Omental fat pad (tissue), 4 donors: Measurements from ENCODE around the gene MESP1. TPM values are rescaled to one million over a fixed set of nuclear protein-coding genes. Genes with fewer than 3 reads are reported as not detected.
A peak's percentile ranks its signal among the peaks of the same experiment; 100 is the strongest.
"Not testable (repeated sequence)": the region's sequence is repeated elsewhere in the genome, so short reads cannot be mapped to it uniquely, and the experiment has no call there.

Experiments
- ATAC-seq: fragments of 150-250 bp; one replicate; pipeline ENCODE4 v1.9.1; 2016; ENCODE audit warnings: mild to moderate bottlenecking, moderate library complexity; ENCODE audit not compliant: low FRiP score
- DNase-seq: peaks from one replicate; pipeline ENCODE4 v3.0.0-alpha.2; 2019; ENCODE audit warnings: low spot score
- CTCF ChIP-seq, 3 donors: fragments of 450-650 bp; IDR thresholded peaks; one replicate each; pipeline ENCODE4 v1.5.1; 2016 to 2017; ENCODE audit warnings: antibody characterized with exemption in 3 of 3, mild to moderate bottlenecking in 3 of 3, moderate library complexity in 2 of 3
- total RNA-seq, 4 donors: library from RNA; depleted of rRNA; stranded (reverse); fragments of >200 nt; gene quantifications; one replicate each; pipeline ENCODE4 v1.1.0, GENCODE V29; 2016

The MESP1 gene
- total RNA-seq, 4 donors from 2014 or later = 4.0 to 16.2 (median 6.5) TPM

GRCh38 chr15:89785064-89785773 lies 34.2 kb upstream of the MESP1 start:
- DNase-seq (no peak), ATAC-seq (no peak)
- TF ChIP-seq CTCF (IDR thresholded peaks at IDR 0.05) = no peak

GRCh38 chr15:89784686-89784960 lies 33.6 kb upstream of the MESP1 start:
- TF ChIP-seq CTCF (IDR thresholded peaks at IDR 0.05) = no peak
- ATAC-seq (no peak), DNase-seq (no peak)

GRCh38 chr15:89783861-89784685 lies 33.0 kb upstream of the MESP1 start:
- TF ChIP-seq CTCF (IDR thresholded peaks at IDR 0.05) = no peak
- DNase-seq (no peak), ATAC-seq (no peak)

GRCh38 chr15:89783111-89783860 lies 32.2 kb upstream of the MESP1 start:
- DNase-seq (no peak), ATAC-seq (peak; percentile 41)
- TF ChIP-seq CTCF (IDR thresholded peaks at IDR 0.05) = no peak

GRCh38 chr15:89782619-89782950 lies 31.5 kb upstream of the MESP1 start:
- DNase-seq, ATAC-seq: not testable (repeated sequence)

GRCh38 chr15:89781891-89782618 lies 31.0 kb upstream of the MESP1 start:
- ATAC-seq = peak; percentile 19
- TF ChIP-seq CTCF (IDR thresholded peaks at IDR 0.05) = no peak
- DNase-seq = no peak

DNA sequence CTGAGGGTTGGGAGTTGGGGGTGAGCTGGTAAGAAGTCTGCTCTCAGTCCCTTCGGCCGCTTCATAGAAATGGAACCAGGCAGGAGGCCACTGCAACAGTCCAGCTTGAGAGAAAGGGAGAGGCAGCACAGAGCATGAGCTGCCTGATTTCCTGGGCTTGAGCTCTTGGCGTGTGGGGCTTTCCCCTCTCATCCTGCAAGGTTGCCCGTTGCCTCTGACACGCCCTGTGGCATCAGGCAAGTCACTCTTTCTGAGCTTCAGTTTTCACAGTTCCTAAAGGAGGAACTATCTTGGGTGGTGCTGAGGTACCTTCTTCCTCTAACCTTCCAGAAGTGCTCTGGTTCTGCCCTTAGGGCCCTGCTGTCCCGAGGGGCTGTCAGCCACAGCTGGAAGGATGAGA lies 30.0 kb upstream of the MESP1 start:
- DNase-seq (no peak), ATAC-seq (no peak)
- TF ChIP-seq CTCF (IDR thresholded peaks at IDR 0.05) = no peak
